ENCODE results near the gene RHEX.
"Not testable (repeated sequence)": the region's sequence is repeated elsewhere in the genome, so short reads cannot be mapped to it uniquely, and the experiment has no call there.

RHEX gene, protein sequence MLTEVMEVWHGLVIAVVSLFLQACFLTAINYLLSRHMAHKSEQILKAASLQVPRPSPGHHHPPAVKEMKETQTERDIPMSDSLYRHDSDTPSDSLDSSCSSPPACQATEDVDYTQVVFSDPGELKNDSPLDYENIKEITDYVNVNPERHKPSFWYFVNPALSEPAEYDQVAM

DNA sequence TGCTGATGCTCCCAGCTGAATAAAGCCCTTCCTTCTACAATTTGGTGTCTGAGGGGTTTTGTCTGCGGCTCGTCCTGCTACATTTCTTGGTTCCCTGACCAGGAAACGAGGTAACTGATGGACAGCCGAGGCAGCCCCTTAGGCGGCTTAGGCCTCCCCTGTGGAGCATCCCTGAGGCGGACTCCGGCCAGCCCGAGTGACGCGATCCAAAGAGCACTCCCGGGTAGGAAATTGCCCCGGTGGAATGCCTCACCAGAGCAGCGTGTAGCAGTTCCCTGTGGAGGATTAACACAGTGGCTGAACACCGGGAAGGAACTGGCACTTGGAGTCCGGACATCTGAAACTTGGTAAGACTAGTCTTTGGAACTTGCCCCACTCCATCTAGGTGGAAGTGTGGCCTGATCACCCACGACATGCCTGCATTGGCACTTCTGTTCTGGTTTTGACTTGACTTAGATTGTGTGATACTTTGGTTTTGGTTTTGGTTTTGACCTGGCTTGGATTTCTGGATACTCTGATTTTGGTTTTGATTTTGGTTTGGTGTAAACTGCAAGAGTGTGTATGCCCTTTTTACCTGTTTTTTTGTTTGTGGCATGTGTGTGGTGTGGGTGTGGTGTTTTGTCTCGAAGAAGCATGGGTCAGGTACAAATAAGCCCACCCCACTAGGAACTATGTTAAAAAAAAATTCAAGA lies at the start of gene RHEX:
Gene RHEX, plus strand, starts transcription at position 255 of the 692 bp plus-strand sequence. CDS start 44,656 bp downstream, outside the sequence.
- not testable (repeated sequence) for DNase-seq

GRCh38 chr1:206003854-206004800 lies 48.8 kb upstream of the RHEX start:
- DNase-seq = no peak

DNA sequence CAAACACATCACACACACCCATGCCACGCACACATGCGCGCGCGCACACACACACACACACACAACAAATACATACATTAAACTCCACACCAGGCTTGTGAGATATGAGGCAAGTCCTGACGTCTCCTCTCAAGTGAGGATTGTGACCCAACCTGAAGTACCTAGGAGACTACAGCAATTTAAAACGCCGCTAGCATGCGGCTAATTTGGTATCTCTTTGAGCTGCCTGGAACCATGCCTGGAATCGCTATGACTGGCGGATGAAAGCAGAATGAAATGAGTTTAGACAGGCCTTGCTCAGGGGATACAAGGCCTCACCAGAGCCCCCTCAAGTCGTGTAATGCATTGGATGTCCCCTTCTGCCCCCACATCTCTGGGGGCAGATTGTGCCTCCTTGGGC lies 48.1 kb upstream of the RHEX start:
- DNase-seq = no peak

DNA sequence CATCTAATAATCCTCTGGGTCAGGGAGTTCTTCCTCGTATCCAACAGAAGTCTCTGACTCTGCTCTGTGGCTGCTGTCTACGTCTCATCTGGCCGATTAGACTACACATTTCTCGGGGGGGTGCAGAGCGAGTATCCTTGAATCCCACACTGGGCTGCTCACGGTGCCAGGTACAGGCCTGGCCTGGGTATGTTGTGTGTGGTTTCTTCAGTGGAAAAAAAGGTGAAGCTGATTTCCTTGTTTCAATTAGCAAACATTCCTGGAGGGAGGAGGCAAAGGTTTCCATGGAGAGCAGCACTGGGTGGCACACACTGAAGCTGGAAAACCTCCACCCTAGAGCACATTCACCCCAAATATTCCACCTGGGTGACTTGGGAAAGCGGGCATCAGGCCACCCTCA lies 47.7 kb upstream of the RHEX start:
- no peak for DNase-seq

- no peak for DNase-seq
These were observed 47.2 kb upstream of the RHEX start for GRCh38 chr1:206005778-206006180.

GRCh38 chr1:206006946-206007345 lies 46.0 kb upstream of the RHEX start:
- no peak for DNase-seq

- DNase-seq = no peak
These were observed 42.9 kb upstream of the RHEX start for GRCh38 chr1:206010060-206010459.

- no peak for DNase-seq
These were observed 41.9 kb upstream of the RHEX start for GRCh38 chr1:206011057-206011456.

- no peak for DNase-seq
These were observed 40.7 kb upstream of the RHEX start for GRCh38 chr1:206012086-206012859.

DNA sequence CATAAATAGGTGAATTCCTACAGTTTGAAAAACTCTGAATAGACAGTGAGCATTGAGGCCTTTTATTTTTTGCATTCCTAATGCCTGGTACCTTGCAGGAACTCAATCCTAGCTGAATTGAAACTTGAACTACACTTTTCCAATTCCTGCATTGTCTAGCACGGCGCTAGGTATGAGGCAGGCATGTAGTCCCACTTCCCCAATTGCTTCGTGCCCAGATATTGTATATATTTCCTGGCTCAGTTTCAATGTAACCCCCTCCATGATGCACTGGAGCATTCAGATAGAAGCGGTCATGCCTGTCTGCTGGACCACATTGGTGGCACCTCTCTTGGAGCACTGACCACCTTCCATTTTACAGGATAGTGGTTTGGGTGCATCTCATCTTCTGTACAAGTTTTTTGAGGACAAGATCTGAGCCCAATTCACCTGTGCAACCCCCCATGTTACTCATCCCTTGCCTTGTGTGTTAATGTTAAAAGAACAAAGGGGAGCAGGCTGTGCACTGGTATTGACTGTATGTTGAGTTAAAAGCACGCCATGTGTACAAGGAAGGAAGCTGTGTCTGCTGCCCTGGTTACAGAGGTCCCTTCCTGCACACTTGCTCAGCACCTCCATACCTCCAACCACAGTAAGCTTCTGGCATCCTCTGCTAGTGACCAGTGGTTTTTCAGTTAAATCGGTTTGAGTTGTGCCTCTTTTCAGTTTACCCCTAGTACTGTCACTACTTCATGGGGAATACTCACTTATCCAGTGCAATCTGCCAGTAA lies 39.8 kb upstream of the RHEX start:
- no peak for DNase-seq

DNA sequence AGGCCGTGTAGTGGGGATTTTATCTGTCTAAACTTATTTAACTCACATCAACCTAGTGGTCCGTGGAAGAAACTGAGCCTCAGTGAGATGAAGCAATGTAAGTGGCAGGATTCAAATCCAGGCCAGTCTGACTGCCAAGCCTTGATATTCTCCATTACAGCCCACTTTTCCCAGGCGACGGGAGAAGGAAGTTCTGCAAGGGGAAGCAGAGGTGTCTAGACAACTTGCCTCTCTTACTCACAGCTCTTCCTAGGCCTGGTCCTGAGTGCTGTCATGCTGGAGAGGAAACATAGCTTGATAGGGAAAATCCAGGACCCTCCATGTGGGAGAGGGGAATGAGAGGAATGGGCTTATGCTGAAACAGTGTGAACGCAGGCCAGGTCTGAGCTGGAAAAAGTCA lies 38.4 kb upstream of the RHEX start:
- DNase-seq = no peak

DNA sequence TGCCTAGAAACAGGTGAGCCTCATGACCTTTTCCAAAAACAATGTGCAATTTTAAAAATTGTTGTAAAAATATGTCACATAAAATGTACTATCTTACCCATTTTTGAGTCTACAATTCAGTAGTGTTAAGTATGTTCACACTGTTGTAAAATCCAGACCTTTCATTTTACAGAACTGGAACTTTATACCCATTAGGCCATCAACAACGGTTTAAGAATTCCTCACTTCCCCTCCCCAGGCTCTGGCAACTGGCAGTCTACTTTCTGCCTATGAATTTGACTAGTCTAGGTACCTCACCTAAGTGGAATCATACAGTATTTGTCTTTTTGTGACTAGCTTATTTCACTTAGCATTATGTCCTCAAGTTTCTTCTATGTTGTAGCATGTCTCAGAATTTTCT lies 37.9 kb upstream of the RHEX start:
- DNase-seq = no peak

GRCh38 chr1:206020393-206021007 lies 32.5 kb upstream of the RHEX start:
- no peak for DNase-seq

DNA sequence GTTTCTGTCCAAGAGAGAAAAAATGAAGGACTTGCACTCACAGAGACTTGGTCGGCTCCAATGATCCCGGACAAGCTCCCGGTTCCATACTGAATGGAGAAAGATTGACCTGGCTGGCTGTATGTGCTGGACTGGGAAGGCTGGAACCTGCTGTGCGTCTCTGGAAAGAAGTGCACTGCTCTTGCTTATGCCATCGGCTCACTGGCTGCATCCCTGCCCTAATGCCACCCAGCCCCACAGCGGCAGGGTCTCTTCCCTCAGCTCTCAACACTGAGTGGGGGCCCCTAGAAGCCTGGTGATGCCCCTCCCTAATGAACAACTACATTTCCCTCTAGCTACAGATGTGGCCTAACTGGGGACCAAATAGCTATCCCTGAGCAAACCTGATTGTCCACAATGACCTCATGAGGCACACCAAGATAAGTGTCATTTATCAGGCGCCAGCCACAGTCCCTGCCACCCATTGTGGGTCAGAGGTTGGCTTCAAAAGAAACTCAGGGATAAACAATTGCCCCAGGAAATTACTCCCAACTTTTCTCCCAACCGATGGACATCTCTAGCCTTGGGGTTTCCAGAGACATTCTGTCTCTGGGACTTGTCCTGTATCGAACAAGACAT lies 31.9 kb upstream of the RHEX start:
- DNase-seq = no peak

DNA sequence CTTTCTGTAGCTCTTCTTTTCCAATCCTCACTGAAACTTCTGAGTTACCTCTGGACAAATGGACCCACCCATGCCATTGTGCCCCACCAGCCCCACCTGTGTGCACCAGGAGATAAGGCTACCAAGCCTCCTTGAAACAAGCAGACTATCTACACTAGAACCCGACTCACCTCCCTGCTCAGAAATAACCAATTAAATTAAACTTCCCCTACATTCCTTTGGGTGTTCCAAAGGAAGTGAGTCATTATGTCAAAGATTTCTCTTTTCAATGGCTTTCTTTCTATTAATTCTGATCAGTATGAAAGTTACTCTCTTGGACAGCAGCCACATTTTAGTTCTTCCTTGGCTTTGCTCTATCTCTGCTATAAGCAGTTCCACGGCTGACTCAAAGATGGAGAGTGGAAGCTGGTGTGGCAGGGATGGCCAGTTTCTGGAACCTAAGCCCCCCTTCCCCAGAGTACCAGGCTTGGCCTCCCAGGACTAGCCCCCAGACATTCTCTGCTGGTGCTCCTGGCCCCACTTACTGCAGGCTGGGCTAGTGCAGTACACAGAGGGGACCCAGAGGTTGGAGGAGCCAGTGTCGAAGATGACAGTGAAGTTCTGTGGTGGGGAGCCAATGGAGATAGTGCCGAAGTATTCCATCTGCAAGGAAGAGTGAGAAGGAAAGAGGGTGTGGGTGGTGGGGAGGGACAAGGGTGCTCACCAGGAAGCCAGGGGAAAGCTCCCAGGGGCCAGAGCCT lies 31.2 kb upstream of the RHEX start:
- no peak for DNase-seq

- no peak for DNase-seq
These were observed 30.2 kb upstream of the RHEX start for GRCh38 chr1:206022766-206023165.

DNA sequence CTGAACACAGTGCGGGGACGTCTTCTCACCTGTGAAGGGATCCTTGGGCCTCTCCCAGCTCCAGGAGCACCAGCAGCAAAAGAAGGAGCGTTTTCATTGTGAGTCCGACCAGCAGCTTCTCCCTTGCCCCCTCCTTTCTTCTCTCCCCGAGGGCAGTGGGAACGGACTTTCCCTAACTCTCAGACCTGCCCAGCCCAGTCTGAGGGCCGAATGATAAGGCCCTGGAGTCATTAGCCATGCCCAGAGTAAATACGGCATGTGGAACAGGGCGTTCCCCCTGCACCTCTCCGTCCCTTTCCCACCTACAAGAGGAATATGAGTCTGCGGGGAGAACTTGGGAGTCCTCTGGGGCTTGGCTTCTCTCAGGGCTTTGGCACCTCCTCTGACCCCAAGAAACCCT lies 29.3 kb upstream of the RHEX start, which contains the start of gene CTSE:
Gene CTSE, minus strand, starts transcription at position 201 of the 400 bp plus-strand sequence. Its CDS starts 104 bp downstream, at position 97.
- DNase-seq = no peak

DNA sequence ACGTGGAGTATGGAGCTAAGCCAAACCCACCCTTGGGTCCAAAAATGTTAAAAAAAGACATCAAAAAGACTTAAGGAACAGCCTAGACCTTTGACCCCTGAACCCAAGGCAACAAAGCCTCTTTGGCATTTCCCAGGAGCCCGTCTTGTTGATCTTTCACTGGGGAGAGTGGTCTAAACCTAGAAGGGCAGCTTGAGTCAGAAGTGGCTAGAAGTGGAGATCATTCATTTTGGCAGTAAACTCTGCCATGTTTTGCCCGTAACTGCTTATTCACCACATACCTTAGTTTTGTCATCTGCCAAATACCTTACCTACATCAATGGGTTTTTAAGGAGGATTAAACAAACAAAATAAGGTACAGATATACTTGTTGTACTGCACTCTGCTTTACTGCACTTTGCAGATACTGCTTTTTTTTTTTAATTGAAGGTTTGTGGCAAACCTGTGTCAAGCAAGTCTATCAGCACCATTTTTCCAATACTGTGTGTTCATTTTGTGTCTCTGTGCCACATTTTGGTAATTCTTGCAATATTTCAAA lies 27.6 kb upstream of the RHEX start:
- no peak for DNase-seq

- no peak for DNase-seq
These were observed 23.5 kb upstream of the RHEX start for GRCh38 chr1:206029484-206029883.

- DNase-seq = no peak
These were observed 22.8 kb upstream of the RHEX start for GRCh38 chr1:206030191-206030590.

Measured in NCI-H748 treated with DMSO at 0.1 percent for 48 hours (cell line).